Measurements from ENCODE around the gene PAX6. TPM values are rescaled to one million over a fixed set of nuclear protein-coding genes. Genes with fewer than 3 reads are reported as not detected.
A peak's percentile ranks its signal among the peaks of the same experiment; 100 is the strongest.

The PAX6 gene
- total and polyA plus RNA-seq, 2 of the 4 experiments (the other 2 are of a cell fraction): not detected

DNA sequence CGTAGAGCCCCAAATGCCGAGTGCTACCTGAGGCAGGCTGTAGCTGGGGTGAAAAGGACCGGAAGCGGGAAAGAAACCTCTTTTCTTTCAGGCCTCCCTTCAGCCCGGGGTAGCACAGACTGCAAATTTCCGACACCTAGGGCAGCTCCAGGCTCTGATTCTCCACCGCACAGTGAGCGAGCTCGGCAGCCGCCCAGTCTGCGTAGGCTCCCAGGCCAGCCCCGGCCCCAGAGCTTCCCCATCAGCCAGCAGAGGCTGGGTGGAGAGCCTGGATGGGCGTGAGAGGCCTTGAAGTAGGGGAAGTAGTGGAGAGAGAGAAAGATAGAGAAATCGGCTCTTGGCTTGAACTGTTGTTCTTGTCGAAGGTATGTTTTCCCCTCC is 9.3 kb upstream of the PAX6 start:
- H4K5ac ChIP-seq (ENCODE audit: low read depth, low read length): no peak overlapping the region
- no peak overlapping the region for H3K27ac ChIP-seq (ENCODE audit: insufficient read depth, low read length)
- H3K79me1 ChIP-seq (ENCODE audit: low read depth in 1 of 2, low read length in 2 of 2): no peaks in the 10 kb centered on the region
- no peak overlapping the region for H4K91ac ChIP-seq (ENCODE audit: insufficient read depth, low read depth, low read length)
- H3K4me3 ChIP-seq (ENCODE audit: insufficient read depth, low read depth, low read length): no peak overlapping the region
- H3K4me2 ChIP-seq (ENCODE audit: low read depth, low read length): no peak overlapping the region
- DNase-seq (no peak), ATAC-seq (ENCODE audit: low read depth) (no peak)
- no peak overlapping the region for H2BK15ac ChIP-seq (ENCODE audit: low read depth, low read length)
- no peak overlapping the region for H2BK20ac ChIP-seq (ENCODE audit: low read depth, low read length)
- no peak overlapping the region for H3K18ac ChIP-seq (ENCODE audit: low read depth, low read length)
- dilution Hi-C loops (cut with HindIII; ENCODE audit: low sequenced_read_pairs, unreplicated experiment): no loop called here
- ChIA-PET POLR2A (ENCODE audit: unreplicated experiment) (no interaction called here), CTCF (no interaction called here)
- H4K8ac ChIP-seq (ENCODE audit: low read depth in 2 of 2, low read length in 2 of 2): no peak overlapping the region
- no peaks in the 10 kb centered on the region; the same call in 1 of the 2 replicates for H3K4me1 ChIP-seq (ENCODE audit: control insufficient read depth, insufficient read depth, low read length)
- peaks cover 27% of the 10 kb centered on the region for H3K9me3 ChIP-seq (ENCODE audit: control insufficient read depth, insufficient read depth, low read length)
- no peak overlapping the region for H3K9ac ChIP-seq (ENCODE audit: low read depth, low read length)
- H3K4ac ChIP-seq (ENCODE audit: low read depth, low read length): no peak overlapping the region
- no peak for TF ChIP-seq NFE2L2 (IDR thresholded peaks at IDR 0.05; ENCODE audit: low read depth, low read length)
- TF ChIP-seq RFX5 (IDR thresholded peaks at IDR 0.05; ENCODE audit: low read depth, low read length): no peak
- TF ChIP-seq MXI1 (IDR thresholded peaks at IDR 0.05; ENCODE audit: borderline replicate concordance, low read depth, low read length): no peak
- no peak for TF ChIP-seq MAZ (IDR thresholded peaks at IDR 0.05; ENCODE audit: borderline replicate concordance, low read depth, low read length)
- TF ChIP-seq MAFK (IDR thresholded peaks at IDR 0.05; ENCODE audit: low read depth, low read length): no peak
- no peak for TF ChIP-seq RCOR1 (IDR thresholded peaks at IDR 0.05; ENCODE audit: insufficient replicate concordance, low read length)
- TF ChIP-seq, protein P1, sequence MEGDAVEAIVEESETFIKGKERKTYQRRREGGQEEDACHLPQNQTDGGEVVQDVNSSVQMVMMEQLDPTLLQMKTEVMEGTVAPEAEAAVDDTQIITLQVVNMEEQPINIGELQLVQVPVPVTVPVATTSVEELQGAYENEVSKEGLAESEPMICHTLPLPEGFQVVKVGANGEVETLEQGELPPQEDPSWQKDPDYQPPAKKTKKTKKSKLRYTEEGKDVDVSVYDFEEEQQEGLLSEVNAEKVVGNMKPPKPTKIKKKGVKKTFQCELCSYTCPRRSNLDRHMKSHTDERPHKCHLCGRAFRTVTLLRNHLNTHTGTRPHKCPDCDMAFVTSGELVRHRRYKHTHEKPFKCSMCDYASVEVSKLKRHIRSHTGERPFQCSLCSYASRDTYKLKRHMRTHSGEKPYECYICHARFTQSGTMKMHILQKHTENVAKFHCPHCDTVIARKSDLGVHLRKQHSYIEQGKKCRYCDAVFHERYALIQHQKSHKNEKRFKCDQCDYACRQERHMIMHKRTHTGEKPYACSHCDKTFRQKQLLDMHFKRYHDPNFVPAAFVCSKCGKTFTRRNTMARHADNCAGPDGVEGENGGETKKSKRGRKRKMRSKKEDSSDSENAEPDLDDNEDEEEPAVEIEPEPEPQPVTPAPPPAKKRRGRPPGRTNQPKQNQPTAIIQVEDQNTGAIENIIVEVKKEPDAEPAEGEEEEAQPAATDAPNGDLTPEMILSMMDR (conservative IDR thresholded peaks at IDR 0.05; ENCODE audit: low read depth, low read length): no peak
- TF ChIP-seq POLR2A (IDR thresholded peaks at IDR 0.05; ENCODE audit: low read depth, low read length): no peak
- TF ChIP-seq, protein P2, sequence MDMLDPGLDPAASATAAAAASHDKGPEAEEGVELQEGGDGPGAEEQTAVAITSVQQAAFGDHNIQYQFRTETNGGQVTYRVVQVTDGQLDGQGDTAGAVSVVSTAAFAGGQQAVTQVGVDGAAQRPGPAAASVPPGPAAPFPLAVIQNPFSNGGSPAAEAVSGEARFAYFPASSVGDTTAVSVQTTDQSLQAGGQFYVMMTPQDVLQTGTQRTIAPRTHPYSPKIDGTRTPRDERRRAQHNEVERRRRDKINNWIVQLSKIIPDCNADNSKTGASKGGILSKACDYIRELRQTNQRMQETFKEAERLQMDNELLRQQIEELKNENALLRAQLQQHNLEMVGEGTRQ (IDR thresholded peaks at IDR 0.05; ENCODE audit: low read depth, low read length): no peak
- TF ChIP-seq CEBPB (IDR thresholded peaks at IDR 0.05; ENCODE audit: low read depth, low read length): no peak
- TF ChIP-seq SMC3 (IDR thresholded peaks at IDR 0.05; ENCODE audit: low read depth, low read length): no peak
- TF ChIP-seq, protein P3, sequence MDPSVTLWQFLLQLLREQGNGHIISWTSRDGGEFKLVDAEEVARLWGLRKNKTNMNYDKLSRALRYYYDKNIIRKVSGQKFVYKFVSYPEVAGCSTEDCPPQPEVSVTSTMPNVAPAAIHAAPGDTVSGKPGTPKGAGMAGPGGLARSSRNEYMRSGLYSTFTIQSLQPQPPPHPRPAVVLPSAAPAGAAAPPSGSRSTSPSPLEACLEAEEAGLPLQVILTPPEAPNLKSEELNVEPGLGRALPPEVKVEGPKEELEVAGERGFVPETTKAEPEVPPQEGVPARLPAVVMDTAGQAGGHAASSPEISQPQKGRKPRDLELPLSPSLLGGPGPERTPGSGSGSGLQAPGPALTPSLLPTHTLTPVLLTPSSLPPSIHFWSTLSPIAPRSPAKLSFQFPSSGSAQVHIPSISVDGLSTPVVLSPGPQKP (IDR thresholded peaks at IDR 0.05; ENCODE audit: borderline replicate concordance, low read depth, low read length): no peak
- no peak for TF ChIP-seq BHLHE40 (IDR thresholded peaks at IDR 0.05; ENCODE audit: low read depth, low read length)
- TF ChIP-seq FOS (IDR thresholded peaks at IDR 0.05; ENCODE audit: low read depth, low read length): no peak
- no peak for TF ChIP-seq CHD1 (IDR thresholded peaks at IDR 0.05; ENCODE audit: low read depth, low read length)
- H3K27me3 ChIP-seq (ENCODE audit: control insufficient read depth, insufficient read depth, low read length): peaks cover 97% of the 10 kb centered on the region
- no peaks in the 10 kb centered on the region; the same call in 1 of the 2 replicates for H4K20me1 ChIP-seq (ENCODE audit: insufficient read depth, low read length)
- in situ Hi-C loops (cut with MboI; ENCODE audit: low sequenced_read_pairs): no loop called here
- no peak overlapping the region for H2BK120ac ChIP-seq (ENCODE audit: low read depth, low read length)
- no peak overlapping the region for H3K56ac ChIP-seq (ENCODE audit: extremely low read depth, insufficient read depth, low read length)
- no TSS peak for BruUV-seq (replicated peaks)
- 0% methylated on average over 1 of the region's 15 CpGs; no CpG with 5 or more reads in 1 of the 2 experiments for WGBS, 2 experiments (ENCODE audit: extremely low coverage in 2 of 2, insufficient read length in 1 of 2)
- H3K14ac ChIP-seq (replicated peaks; ENCODE audit: low read depth, low read length): no peak overlapping the region
- no peak overlapping the region for H2AFZ ChIP-seq (replicated peaks; ENCODE audit: low read length, poor library complexity)
- no peak overlapping the region for H2AK5ac ChIP-seq (ENCODE audit: low read depth, low read length)
- H2AK9ac ChIP-seq (replicated peaks; ENCODE audit: low read depth, low read length, poor library complexity): peak overlapping the region; percentile 39
- no peaks in the 10 kb centered on the region for H3K9me1 ChIP-seq (ENCODE audit: insufficient read depth, low read length)
- intact Hi-C loops (cut with micrococcal nuclease): no loop called here
- H3K36me3 ChIP-seq (ENCODE audit: control insufficient read depth, insufficient read depth, low read length): no peaks in the 10 kb centered on the region
- no peak overlapping the region for H2BK5ac ChIP-seq (ENCODE audit: low read depth, low read length, poor library complexity, severe bottlenecking)
- H3K23ac ChIP-seq (ENCODE audit: low read depth, low read length): no peak overlapping the region

Measured in IMR-90 (cell line).